HL-60 (cell line): Measurements from ENCODE around the gene SARM1.

ENCODE experiments used
- CTCF ChIP-seq: IDR thresholded peaks from one replicate; pipeline ENCODE4 v1.5.1; 2011; ENCODE audit warnings: low read length, control low read depth, inconsistent platforms; ENCODE audit not compliant: insufficient read depth
- POLR2AphosphoS5 ChIP-seq: IDR thresholded peaks from 2 replicates; pipeline ENCODE4 v1.6.1; 2012; ENCODE audit warnings: low read depth
- REST ChIP-seq: IDR thresholded peaks from 2 replicates; pipeline ENCODE4 v1.6.1; 2012; ENCODE audit warnings: low read depth; ENCODE audit not compliant: insufficient replicate concordance

- TF ChIP-seq CTCF (no peak), POLR2AphosphoS5 (no peak), REST (no peak)
These were observed 32.5 kb downstream of the SARM1 start for GRCh38 chr17:28404007-28404406.
